Measurements from ENCODE around the gene ADAT2.
A peak's percentile ranks its signal among the peaks of the same experiment; 100 is the strongest.

Gene ADAT2

GRCh38 chr6:143399176-143399575 lies 51.3 kb downstream of the ADAT2 start:
- no peak for DNase-seq (ENCODE audit: low read depth)
- H3K4me3 ChIP-seq (ENCODE audit: control insufficient read depth, low read depth, low read length): no peak overlapping the region
- TF ChIP-seq CTCF (IDR thresholded peaks at IDR 0.05; ENCODE audit: control insufficient read depth, insufficient read depth, low read depth, low read length, missing control alignments): no peak

- TF ChIP-seq CTCF (IDR thresholded peaks at IDR 0.05; ENCODE audit: control insufficient read depth, insufficient read depth, low read depth, low read length, missing control alignments): no peak
- DNase-seq (ENCODE audit: low read depth): peak; percentile 55
- H3K4me3 ChIP-seq (ENCODE audit: control insufficient read depth, low read depth, low read length): no peak overlapping the region
Observed at GRCh38 chr6:143397227-143398222, 53.0 kb downstream of the ADAT2 start.

GRCh38 chr6:143396497-143397226 lies 53.8 kb downstream of the ADAT2 start:
- no peak for DNase-seq (ENCODE audit: low read depth)
- TF ChIP-seq CTCF (IDR thresholded peaks at IDR 0.05; ENCODE audit: control insufficient read depth, insufficient read depth, low read depth, low read length, missing control alignments): no peak
- no peak overlapping the region for H3K4me3 ChIP-seq (ENCODE audit: control insufficient read depth, low read depth, low read length)

DNA sequence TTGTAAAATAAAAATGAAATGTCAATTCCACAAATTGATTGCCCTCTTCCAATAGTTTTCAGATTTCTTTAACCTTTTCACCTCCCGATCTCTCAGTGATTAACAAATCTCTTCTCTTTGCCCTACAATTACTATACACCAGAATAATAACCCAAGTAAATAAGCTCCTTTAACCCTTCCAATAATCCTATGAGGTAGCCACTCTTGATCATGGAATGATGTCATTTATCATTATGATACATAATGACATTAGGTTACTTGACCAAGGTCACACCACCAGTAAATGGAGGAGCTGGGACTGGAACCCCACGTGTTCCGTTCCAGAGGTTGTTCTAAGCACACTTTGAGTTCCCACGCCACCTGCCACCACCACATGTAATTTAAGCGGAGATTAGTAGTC lies 54.8 kb downstream of the ADAT2 start:
- no peak overlapping the region for H3K4me3 ChIP-seq (ENCODE audit: control insufficient read depth, low read depth, low read length)
- no peak for TF ChIP-seq CTCF (IDR thresholded peaks at IDR 0.05; ENCODE audit: control insufficient read depth, insufficient read depth, low read depth, low read length, missing control alignments)
- no peak for DNase-seq (ENCODE audit: low read depth)

GRCh38 chr6:143394389-143394788 lies 56.1 kb downstream of the ADAT2 start:
- DNase-seq (ENCODE audit: low read depth): peak; percentile 78
- no peak overlapping the region for H3K4me3 ChIP-seq (ENCODE audit: control insufficient read depth, low read depth, low read length)
- no peak for TF ChIP-seq CTCF (IDR thresholded peaks at IDR 0.05; ENCODE audit: control insufficient read depth, insufficient read depth, low read depth, low read length, missing control alignments)

- H3K4me3 ChIP-seq (ENCODE audit: control insufficient read depth, low read depth, low read length): no peak overlapping the region
- no peak for TF ChIP-seq CTCF (IDR thresholded peaks at IDR 0.05; ENCODE audit: control insufficient read depth, insufficient read depth, low read depth, low read length, missing control alignments)
- no peak for DNase-seq (ENCODE audit: low read depth)
Observed at GRCh38 chr6:143390278-143390677, 60.2 kb downstream of the ADAT2 start.
